Retinal pigment epithelial cell (primary cell): ENCODE results near the gene RPA1.
A peak's percentile ranks its signal among the peaks of the same experiment; 100 is the strongest.

ENCODE experiments used
- DNase-seq: peaks from one replicate; pipeline ENCODE4 v3.0.0-alpha.2; 2010; ENCODE audit warnings: low read depth
- H3K4me3 ChIP-seq: 2 replicates; pipeline ENCODE4 v1.5.1; 2011; ENCODE audit warnings: mild to moderate bottlenecking, low read length, control low read depth, moderate library complexity
- TF ChIP-seq, protein P1 (sequence below): conservative IDR thresholded peaks from 2 replicates; pipeline ENCODE4 v1.5.1; 2011; ENCODE audit warnings: low read depth, low read length, control low read depth, inconsistent platforms

Gene RPA1

GRCh38 chr17:1810450-1811103, 19.2 kb upstream of the RPA1 start:
- TF ChIP-seq, protein P1, sequence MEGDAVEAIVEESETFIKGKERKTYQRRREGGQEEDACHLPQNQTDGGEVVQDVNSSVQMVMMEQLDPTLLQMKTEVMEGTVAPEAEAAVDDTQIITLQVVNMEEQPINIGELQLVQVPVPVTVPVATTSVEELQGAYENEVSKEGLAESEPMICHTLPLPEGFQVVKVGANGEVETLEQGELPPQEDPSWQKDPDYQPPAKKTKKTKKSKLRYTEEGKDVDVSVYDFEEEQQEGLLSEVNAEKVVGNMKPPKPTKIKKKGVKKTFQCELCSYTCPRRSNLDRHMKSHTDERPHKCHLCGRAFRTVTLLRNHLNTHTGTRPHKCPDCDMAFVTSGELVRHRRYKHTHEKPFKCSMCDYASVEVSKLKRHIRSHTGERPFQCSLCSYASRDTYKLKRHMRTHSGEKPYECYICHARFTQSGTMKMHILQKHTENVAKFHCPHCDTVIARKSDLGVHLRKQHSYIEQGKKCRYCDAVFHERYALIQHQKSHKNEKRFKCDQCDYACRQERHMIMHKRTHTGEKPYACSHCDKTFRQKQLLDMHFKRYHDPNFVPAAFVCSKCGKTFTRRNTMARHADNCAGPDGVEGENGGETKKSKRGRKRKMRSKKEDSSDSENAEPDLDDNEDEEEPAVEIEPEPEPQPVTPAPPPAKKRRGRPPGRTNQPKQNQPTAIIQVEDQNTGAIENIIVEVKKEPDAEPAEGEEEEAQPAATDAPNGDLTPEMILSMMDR: no peak
- DNase-seq: no peak
- H3K4me3 ChIP-seq: no peak overlapping the region

GRCh38 chr17:1813088-1813487, 16.7 kb upstream of the RPA1 start:
- H3K4me3 ChIP-seq: no peak overlapping the region
- no peak for DNase-seq
- TF ChIP-seq, protein P1: no peak

- TF ChIP-seq, protein P1: no peak
- DNase-seq: no peak
These were observed 9.1 kb upstream of the RPA1 start for GRCh38 chr17:1820528-1821252.

GRCh38 chr17:1829216-1829591, 601 bp upstream of the RPA1 start:
- peak overlapping the region; percentile 83 for H3K4me3 ChIP-seq
- TF ChIP-seq, protein P1: no peak
- no peak for DNase-seq

More at GRCh38 chr17:1820528-1821252, 9.1 kb upstream of the RPA1 start:
- H3K4me3 ChIP-seq: no peak overlapping the region

GRCh38 chr17:1830288-1830687, 483 bp downstream of the RPA1 start:
- no peak for DNase-seq
- TF ChIP-seq, protein P1: no peak
- H3K4me3 ChIP-seq: peak overlapping the region; percentile 70

DNA sequence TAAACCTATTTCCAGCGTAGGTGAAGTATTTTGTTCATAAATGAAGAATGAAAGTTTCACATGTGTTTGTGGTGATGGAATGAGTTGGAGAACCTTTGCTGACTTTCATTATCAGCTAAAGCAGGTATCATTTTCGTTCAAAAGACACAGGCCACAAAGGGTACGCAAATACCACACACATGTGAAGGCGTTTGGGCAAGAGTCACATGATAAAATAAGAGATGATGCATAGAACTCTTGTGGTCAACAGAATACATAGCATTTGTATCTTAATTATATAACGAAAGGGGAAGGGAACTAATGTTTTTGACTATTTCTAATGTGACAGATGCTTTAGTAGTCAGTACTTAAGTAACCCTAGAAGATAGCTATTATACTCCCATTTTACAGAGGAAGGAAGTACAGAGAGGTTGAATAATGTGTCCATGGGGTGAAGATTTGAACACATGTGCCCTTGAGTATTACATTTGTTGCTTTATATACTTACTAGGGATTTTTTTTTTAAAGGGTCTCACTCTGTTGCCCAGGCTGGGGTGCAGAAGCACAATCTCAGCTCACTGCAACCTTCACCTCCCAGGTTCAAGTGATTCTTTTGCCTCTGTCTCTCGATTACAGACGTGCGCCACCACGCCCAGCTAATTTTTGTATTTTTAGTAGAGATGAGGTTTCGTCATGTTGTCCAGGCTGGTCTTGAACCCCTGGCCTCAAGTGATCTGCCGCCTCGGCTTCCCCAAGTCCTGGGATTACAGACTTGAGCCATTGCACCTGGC, 4.8 kb downstream of the RPA1 start:
- no peak overlapping the region for H3K4me3 ChIP-seq
- DNase-seq: no peak
- TF ChIP-seq, protein P1: no peak
